OCI-LY3 (cell line): Measurements from ENCODE around the gene GGA2.

Experiments used
- H2AFZ ChIP-seq: fragments of 200-600, 300-600 bp; shearing (Covaris generic); 2 replicates; pipeline ENCODE4 v1.6.0; 2014; ENCODE audit warnings: antibody characterized with exemption, low read depth, low read length
- H3K27ac ChIP-seq: fragments of 200-600, 300-600 bp; sonication (generic); 2 replicates; pipeline ENCODE4 v1.5.1; 2014; ENCODE audit warnings: mild to moderate bottlenecking, low read length, moderate library complexity, mixed read lengths
- H3K27me3 ChIP-seq: fragments of 200-600, 300-600 bp; sonication (generic); 2 replicates; pipeline ENCODE4 v1.6.1; 2014; ENCODE audit warnings: low read depth, low read length, mixed read lengths
- H3K36me3 ChIP-seq: fragments of 200-600, 300-600 bp; sonication (generic); replicated peaks from 2 replicates; pipeline ENCODE3; 2014; ENCODE audit warnings: low read depth, low read length, mixed read lengths
- H3K4me1 ChIP-seq: fragments of 300-600, 200-600 bp; sonication (generic); 2 replicates; pipeline ENCODE4 v1.6.1; 2014; ENCODE audit warnings: low read length, mixed read lengths
- H3K4me2 ChIP-seq: fragments of 200-600, 300-600 bp; sonication (generic); 2 replicates; pipeline ENCODE4 v1.6.1; 2014; ENCODE audit warnings: low read length, mixed read lengths
- H3K4me3 ChIP-seq: fragments of 300-600, 200-600 bp; sonication (generic); 2 replicates; pipeline ENCODE4 v1.5.1; 2014; ENCODE audit warnings: antibody characterized with exemption, mild to moderate bottlenecking, low read length, moderate library complexity
- H3K79me2 ChIP-seq: fragments of 300-600, 200-600 bp; shearing (Covaris generic); 2 replicates; pipeline ENCODE4 v1.6.1; 2014; ENCODE audit warnings: mild to moderate bottlenecking, low read length, mixed read lengths
- H3K9ac ChIP-seq: fragments of 300-600, 200-600 bp; shearing (Covaris generic); 2 replicates; pipeline ENCODE4 v1.6.0; 2014; ENCODE audit warnings: mild to moderate bottlenecking, low read length, moderate library complexity
- H3K9me3 ChIP-seq: fragments of 200-600, 300-600 bp; shearing (Covaris generic); 2 replicates; pipeline ENCODE4 v1.6.1; 2014; ENCODE audit warnings: low read length, mixed read lengths; ENCODE audit not compliant: insufficient read depth
- H4K20me1 ChIP-seq: fragments of 200-600, 300-600 bp; sonication (generic); 2 replicates; pipeline ENCODE4 v1.6.1; 2016; ENCODE audit warnings: low read length, mixed read lengths; ENCODE audit not compliant: insufficient read depth
- CTCF ChIP-seq: fragments of 200-600, 300-600 bp; sonication (generic); IDR thresholded peaks from 2 replicates; pipeline ENCODE4 v1.5.1; 2014; ENCODE audit warnings: antibody characterized with exemption, low read length, low read depth
- EZH2phosphoT487 ChIP-seq: fragments of 200-600 bp; shearing (Covaris generic); IDR thresholded peaks from 2 replicates; pipeline ENCODE4 v1.6.1; 2018; ENCODE audit warnings: antibody characterized with exemption, mixed run types, low read depth

The GGA2 gene

GRCh38 chr16:23436951-23437350 lies 73.3 kb downstream of the GGA2 start:
- Histone ChIP-seq H3K79me2 (no peaks in the 10 kb centered on the region), H3K4me1 (no peaks in the 10 kb centered on the region), H3K36me3 (peaks cover 16% of the 10 kb centered on the region), H3K4me3 (no peak overlapping the region), H3K27me3 (no peaks in the 10 kb centered on the region), H3K27ac (no peak overlapping the region), H3K9ac (no peak overlapping the region), H3K4me2 (no peak overlapping the region), H3K9me3 (no peaks in the 10 kb centered on the region), H2AFZ (no peak overlapping the region), H4K20me1 (no peaks in the 10 kb centered on the region)
- TF ChIP-seq EZH2phosphoT487: no peak
- TF ChIP-seq CTCF: no peak

GRCh38 chr16:23435500-23435899 lies 74.8 kb downstream of the GGA2 start:
- H3K27ac ChIP-seq: no peak overlapping the region
- H3K9me3 ChIP-seq: no peaks in the 10 kb centered on the region
- no peaks in the 10 kb centered on the region for H4K20me1 ChIP-seq
- no peak overlapping the region for H3K9ac ChIP-seq
- no peaks in the 10 kb centered on the region for H3K4me1 ChIP-seq
- H2AFZ ChIP-seq: no peak overlapping the region
- no peaks in the 10 kb centered on the region for H3K79me2 ChIP-seq
- no peaks in the 10 kb centered on the region for H3K27me3 ChIP-seq
- H3K36me3 ChIP-seq: peaks cover 16% of the 10 kb centered on the region
- no peak overlapping the region for H3K4me2 ChIP-seq
- no peak overlapping the region for H3K4me3 ChIP-seq
- TF ChIP-seq CTCF (peak; percentile 91), EZH2phosphoT487 (no peak)

GRCh38 chr16:23434380-23434779 lies 75.9 kb downstream of the GGA2 start:
- Histone ChIP-seq H3K27me3 (no peaks in the 10 kb centered on the region), H3K27ac (no peak overlapping the region), H3K9ac (no peak overlapping the region), H3K36me3 (peaks cover 13% of the 10 kb centered on the region), H4K20me1 (no peaks in the 10 kb centered on the region), H3K79me2 (no peaks in the 10 kb centered on the region), H3K9me3 (no peaks in the 10 kb centered on the region), H3K4me2 (no peak overlapping the region), H3K4me3 (no peak overlapping the region), H3K4me1 (no peaks in the 10 kb centered on the region), H2AFZ (no peak overlapping the region)
- TF ChIP-seq EZH2phosphoT487: no peak
- peak; percentile 95 for TF ChIP-seq CTCF

GRCh38 chr16:23433261-23433920 lies 76.9 kb downstream of the GGA2 start:
- no peaks in the 10 kb centered on the region for H3K9me3 ChIP-seq
- H3K27ac ChIP-seq: no peak overlapping the region

More at GRCh38 chr16:23433261-23433920, 76.9 kb downstream of the GGA2 start:
- Histone ChIP-seq H3K4me2 (no peak overlapping the region), H3K4me3 (no peak overlapping the region), H2AFZ (no peak overlapping the region), H4K20me1 (no peaks in the 10 kb centered on the region), H3K27me3 (no peaks in the 10 kb centered on the region), H3K9ac (no peak overlapping the region), H3K36me3 (peaks cover 12% of the 10 kb centered on the region), H3K4me1 (no peaks in the 10 kb centered on the region), H3K79me2 (no peaks in the 10 kb centered on the region)
- TF ChIP-seq EZH2phosphoT487: no peak
- TF ChIP-seq CTCF: no peak
